ENCODE data around the gene ITGB4. TPM values are rescaled to one million over a fixed set of nuclear protein-coding genes. Genes with fewer than 3 reads are reported as not detected.
A peak's percentile ranks its signal among the peaks of the same experiment; 100 is the strongest.

Gene ITGB4
- total RNA-seq, 1 donor from 2014 or later: 3.1 TPM

- no peak overlapping the region for H3K27ac ChIP-seq (ENCODE audit: low read depth, low read length)
- no peaks in the 10 kb centered on the region for H3K9me3 ChIP-seq (ENCODE audit: control insufficient read depth in 3 of 3, low read length in 3 of 3)
- no peaks in the 10 kb centered on the region for H3K36me3 ChIP-seq (ENCODE audit: control insufficient read depth in 3 of 3, insufficient read depth in 3 of 3, low read length in 3 of 3)
- H3K4me1 ChIP-seq (ENCODE audit: control insufficient read depth in 3 of 3, insufficient read depth in 3 of 3, low read length in 3 of 3): peaks cover 11 to 19% (median 16%) of the 10 kb centered on the region in 3 donors
- no peaks in the 10 kb centered on the region for H3K27me3 ChIP-seq (ENCODE audit: control insufficient read depth in 3 of 3, insufficient read depth in 3 of 3, low read length in 3 of 3)
- H3K9ac ChIP-seq (ENCODE audit: low read depth in 1 of 3, low read length in 3 of 3): no peak overlapping the region
- H3K4me3 ChIP-seq (ENCODE audit: low read length in 3 of 3): no peak overlapping the region
These were observed 44.7 kb downstream of the ITGB4 start for GRCh38 chr17:75765981-75766380.

DNA sequence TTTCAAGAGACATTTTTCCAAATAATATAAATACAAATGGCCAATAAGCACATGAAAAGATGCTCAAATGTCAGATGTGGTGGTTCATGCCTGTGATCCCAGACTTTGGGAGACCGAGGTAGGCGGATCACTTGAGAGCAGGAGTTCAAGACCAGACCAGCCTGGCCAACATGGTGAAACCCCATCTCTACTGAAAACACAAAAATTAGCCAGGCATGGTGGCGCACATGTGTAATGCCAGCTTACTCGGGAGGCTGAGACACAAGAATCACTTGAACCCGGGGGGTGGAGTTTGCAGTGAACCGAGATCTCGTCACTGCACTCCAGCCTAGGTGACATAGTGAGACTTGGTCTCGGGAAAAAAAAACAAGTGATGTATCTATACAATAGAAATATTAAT lies 46.6 kb downstream of the ITGB4 start:
- peaks cover 15 to 30% (median 24%) of the 10 kb centered on the region in 3 donors for H3K4me1 ChIP-seq (ENCODE audit: control insufficient read depth in 3 of 3, insufficient read depth in 3 of 3, low read length in 3 of 3)
- H3K4me3 ChIP-seq (ENCODE audit: low read length in 3 of 3): no peak overlapping the region
- no peaks in the 10 kb centered on the region for H3K27me3 ChIP-seq (ENCODE audit: control insufficient read depth in 3 of 3, insufficient read depth in 3 of 3, low read length in 3 of 3)
- no peak overlapping the region for H3K27ac ChIP-seq (ENCODE audit: low read depth, low read length)
- H3K9ac ChIP-seq (ENCODE audit: low read depth in 1 of 3, low read length in 3 of 3): no peak overlapping the region
- H3K36me3 ChIP-seq (ENCODE audit: control insufficient read depth in 3 of 3, insufficient read depth in 3 of 3, low read length in 3 of 3): no peaks in the 10 kb centered on the region
- no peaks in the 10 kb centered on the region for H3K9me3 ChIP-seq (ENCODE audit: control insufficient read depth in 3 of 3, low read length in 3 of 3)

DNA sequence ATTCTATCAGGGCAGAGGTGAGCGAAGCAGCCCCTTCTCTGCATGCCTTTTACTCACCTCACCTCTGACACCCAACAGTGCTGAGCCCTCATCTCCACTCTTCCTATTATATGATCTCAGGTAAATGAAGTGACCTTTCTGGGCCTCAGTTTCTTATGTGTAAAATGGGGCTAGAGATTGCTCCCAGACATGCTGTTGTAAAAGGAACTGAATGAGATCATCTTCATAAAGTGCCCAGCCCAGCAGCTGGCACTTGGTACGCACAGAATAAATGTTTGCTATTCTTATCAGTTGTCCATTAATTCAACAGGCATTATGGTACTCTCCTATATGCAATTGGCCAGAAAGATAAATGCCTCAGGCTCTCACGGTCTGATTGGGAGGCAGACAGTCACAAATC lies 48.3 kb downstream of the ITGB4 start:
- no peak overlapping the region for H3K9ac ChIP-seq (ENCODE audit: low read depth in 1 of 3, low read length in 3 of 3)
- no peak overlapping the region for H3K27ac ChIP-seq (ENCODE audit: low read depth, low read length)
- H3K9me3 ChIP-seq (ENCODE audit: control insufficient read depth in 3 of 3, low read length in 3 of 3): no peaks in the 10 kb centered on the region
- H3K4me1 ChIP-seq (ENCODE audit: control insufficient read depth in 3 of 3, insufficient read depth in 3 of 3, low read length in 3 of 3): peaks cover 21 to 34% (median 30%) of the 10 kb centered on the region in 3 donors
- H3K36me3 ChIP-seq (ENCODE audit: control insufficient read depth in 3 of 3, insufficient read depth in 3 of 3, low read length in 3 of 3): peaks cover 2 to 6% (median 3%) of the 10 kb centered on the region in 3 donors
- no peaks in the 10 kb centered on the region for H3K27me3 ChIP-seq (ENCODE audit: control insufficient read depth in 3 of 3, insufficient read depth in 3 of 3, low read length in 3 of 3)
- no peak overlapping the region for H3K4me3 ChIP-seq (ENCODE audit: low read length in 3 of 3)

GRCh38 chr17:75771334-75772281 lies 50.3 kb downstream of the ITGB4 start:
- Histone ChIP-seq H3K27ac (ENCODE audit: low read depth, low read length) (no peak overlapping the region), H3K27me3 (ENCODE audit: control insufficient read depth in 3 of 3, insufficient read depth in 3 of 3, low read length in 3 of 3) (no peaks in the 10 kb centered on the region), H3K9ac (ENCODE audit: low read depth in 1 of 3, low read length in 3 of 3) (no peak overlapping the region), H3K36me3 (ENCODE audit: control insufficient read depth in 3 of 3, insufficient read depth in 3 of 3, low read length in 3 of 3) (peaks cover 10 to 20% (median 12%) of the 10 kb centered on the region in 3 donors), H3K4me1 (ENCODE audit: control insufficient read depth in 3 of 3, insufficient read depth in 3 of 3, low read length in 3 of 3) (peaks cover 38 to 49% (median 42%) of the 10 kb centered on the region in 3 donors), H3K9me3 (ENCODE audit: control insufficient read depth in 3 of 3, low read length in 3 of 3) (no peaks in the 10 kb centered on the region), H3K4me3 (ENCODE audit: low read length in 3 of 3) (no peak overlapping the region)

GRCh38 chr17:75773121-75773807 lies 52.0 kb downstream of the ITGB4 start:
- no peaks in the 10 kb centered on the region for H3K27me3 ChIP-seq (ENCODE audit: control insufficient read depth in 3 of 3, insufficient read depth in 3 of 3, low read length in 3 of 3)
- H3K9ac ChIP-seq (ENCODE audit: low read depth in 1 of 3, low read length in 3 of 3): peak overlapping the region in 2 of 3 donors; percentile 21 to 71
- peaks cover 44 to 55% (median 51%) of the 10 kb centered on the region in 3 donors for H3K4me1 ChIP-seq (ENCODE audit: control insufficient read depth in 3 of 3, insufficient read depth in 3 of 3, low read length in 3 of 3)
- no peaks in the 10 kb centered on the region for H3K9me3 ChIP-seq (ENCODE audit: control insufficient read depth in 3 of 3, low read length in 3 of 3)
- H3K4me3 ChIP-seq (ENCODE audit: low read length in 3 of 3): peak overlapping the region in 2 of 3 donors; percentile 6 to 45
- peak overlapping the region; percentile 75 for H3K27ac ChIP-seq (ENCODE audit: low read depth, low read length)
- H3K36me3 ChIP-seq (ENCODE audit: control insufficient read depth in 3 of 3, insufficient read depth in 3 of 3, low read length in 3 of 3): peaks cover 24 to 33% (median 25%) of the 10 kb centered on the region in 3 donors

GRCh38 chr17:75773808-75774470 lies 52.7 kb downstream of the ITGB4 start:
- no peaks in the 10 kb centered on the region for H3K9me3 ChIP-seq (ENCODE audit: control insufficient read depth in 3 of 3, low read length in 3 of 3)
- peak overlapping the region in 1 of 3 donors; percentile 71 for H3K9ac ChIP-seq (ENCODE audit: low read depth in 1 of 3, low read length in 3 of 3)
- peaks cover 44 to 55% (median 51%) of the 10 kb centered on the region in 3 donors for H3K4me1 ChIP-seq (ENCODE audit: control insufficient read depth in 3 of 3, insufficient read depth in 3 of 3, low read length in 3 of 3)
- peaks cover 31 to 39% (median 31%) of the 10 kb centered on the region in 3 donors for H3K36me3 ChIP-seq (ENCODE audit: control insufficient read depth in 3 of 3, insufficient read depth in 3 of 3, low read length in 3 of 3)
- H3K4me3 ChIP-seq (ENCODE audit: low read length in 3 of 3): no peak overlapping the region
- peak overlapping the region; percentile 75 for H3K27ac ChIP-seq (ENCODE audit: low read depth, low read length)
- no peaks in the 10 kb centered on the region for H3K27me3 ChIP-seq (ENCODE audit: control insufficient read depth in 3 of 3, insufficient read depth in 3 of 3, low read length in 3 of 3)

DNA sequence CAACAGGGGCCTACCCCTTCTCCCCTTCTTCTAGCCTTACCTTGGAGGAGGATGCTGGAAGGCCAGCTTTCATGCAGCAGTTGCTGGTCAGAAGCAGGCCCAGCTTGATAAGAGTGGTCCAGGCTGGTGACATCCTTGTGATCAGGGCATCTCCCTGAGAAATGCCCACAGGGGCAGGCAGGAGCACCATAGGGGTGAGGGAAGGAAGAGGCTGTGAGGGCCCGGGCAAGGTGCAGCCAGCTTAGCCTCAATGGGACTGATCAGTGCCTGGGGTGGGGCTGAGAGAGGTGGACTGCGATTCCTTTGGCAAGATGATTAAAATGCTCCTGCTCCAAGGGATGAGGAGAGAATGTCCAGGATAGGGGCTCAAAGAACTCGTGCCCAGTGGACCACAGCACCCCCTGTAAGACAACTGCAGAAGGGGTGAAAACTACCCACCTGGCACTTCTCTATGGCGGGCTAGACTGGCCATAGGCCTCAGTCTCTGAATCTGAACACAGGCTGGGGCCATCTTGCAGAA lies 53.3 kb downstream of the ITGB4 start:
- Histone ChIP-seq H3K4me1 (ENCODE audit: control insufficient read depth in 3 of 3, insufficient read depth in 3 of 3, low read length in 3 of 3) (peaks cover 44 to 55% (median 51%) of the 10 kb centered on the region in 3 donors), H3K36me3 (ENCODE audit: control insufficient read depth in 3 of 3, insufficient read depth in 3 of 3, low read length in 3 of 3) (peaks cover 32 to 39% (median 33%) of the 10 kb centered on the region in 3 donors), H3K4me3 (ENCODE audit: low read length in 3 of 3) (no peak overlapping the region), H3K27ac (ENCODE audit: low read depth, low read length) (peak overlapping the region; percentile 71), H3K27me3 (ENCODE audit: control insufficient read depth in 3 of 3, insufficient read depth in 3 of 3, low read length in 3 of 3) (no peaks in the 10 kb centered on the region), H3K9me3 (ENCODE audit: control insufficient read depth in 3 of 3, low read length in 3 of 3) (no peaks in the 10 kb centered on the region), H3K9ac (ENCODE audit: low read depth in 1 of 3, low read length in 3 of 3) (peak overlapping the region in 1 of 3 donors; percentile 71)

GRCh38 chr17:75774991-75775668 lies 53.9 kb downstream of the ITGB4 start:
- peak overlapping the region; percentile 71 for H3K27ac ChIP-seq (ENCODE audit: low read depth, low read length)
- peaks cover 32 to 39% (median 33%) of the 10 kb centered on the region in 3 donors for H3K36me3 ChIP-seq (ENCODE audit: control insufficient read depth in 3 of 3, insufficient read depth in 3 of 3, low read length in 3 of 3)
- no peak overlapping the region for H3K4me3 ChIP-seq (ENCODE audit: low read length in 3 of 3)
- peak overlapping the region in 2 of 3 donors; percentile 26 to 27 for H3K9ac ChIP-seq (ENCODE audit: low read depth in 1 of 3, low read length in 3 of 3)
- H3K9me3 ChIP-seq (ENCODE audit: control insufficient read depth in 3 of 3, low read length in 3 of 3): no peaks in the 10 kb centered on the region
- H3K4me1 ChIP-seq (ENCODE audit: control insufficient read depth in 3 of 3, insufficient read depth in 3 of 3, low read length in 3 of 3): peaks cover 44 to 55% (median 51%) of the 10 kb centered on the region in 3 donors
- H3K27me3 ChIP-seq (ENCODE audit: control insufficient read depth in 3 of 3, insufficient read depth in 3 of 3, low read length in 3 of 3): no peaks in the 10 kb centered on the region
